HTR-8/SVneo (cell line): ENCODE measurements around the gene ZNF573.
A peak's percentile ranks its signal among the peaks of the same experiment; 100 is the strongest.
"Not testable (repeated sequence)": the region's sequence is repeated elsewhere in the genome, so short reads cannot be mapped to it uniquely, and the experiment has no call there.

ENCODE experiments used
- DNase-seq: peaks from one replicate; pipeline ENCODE4 v3.0.0; 2011; ENCODE audit warnings: low spot score, mixed read lengths; ENCODE audit not compliant: insufficient read length
- FAIRE-seq: peaks from 2 replicates; lab custom pipeline; 2011; peaks lifted over from hg19 to GRCh38; lab: Jason Lieb, UNC

The ZNF573 gene

DNA sequence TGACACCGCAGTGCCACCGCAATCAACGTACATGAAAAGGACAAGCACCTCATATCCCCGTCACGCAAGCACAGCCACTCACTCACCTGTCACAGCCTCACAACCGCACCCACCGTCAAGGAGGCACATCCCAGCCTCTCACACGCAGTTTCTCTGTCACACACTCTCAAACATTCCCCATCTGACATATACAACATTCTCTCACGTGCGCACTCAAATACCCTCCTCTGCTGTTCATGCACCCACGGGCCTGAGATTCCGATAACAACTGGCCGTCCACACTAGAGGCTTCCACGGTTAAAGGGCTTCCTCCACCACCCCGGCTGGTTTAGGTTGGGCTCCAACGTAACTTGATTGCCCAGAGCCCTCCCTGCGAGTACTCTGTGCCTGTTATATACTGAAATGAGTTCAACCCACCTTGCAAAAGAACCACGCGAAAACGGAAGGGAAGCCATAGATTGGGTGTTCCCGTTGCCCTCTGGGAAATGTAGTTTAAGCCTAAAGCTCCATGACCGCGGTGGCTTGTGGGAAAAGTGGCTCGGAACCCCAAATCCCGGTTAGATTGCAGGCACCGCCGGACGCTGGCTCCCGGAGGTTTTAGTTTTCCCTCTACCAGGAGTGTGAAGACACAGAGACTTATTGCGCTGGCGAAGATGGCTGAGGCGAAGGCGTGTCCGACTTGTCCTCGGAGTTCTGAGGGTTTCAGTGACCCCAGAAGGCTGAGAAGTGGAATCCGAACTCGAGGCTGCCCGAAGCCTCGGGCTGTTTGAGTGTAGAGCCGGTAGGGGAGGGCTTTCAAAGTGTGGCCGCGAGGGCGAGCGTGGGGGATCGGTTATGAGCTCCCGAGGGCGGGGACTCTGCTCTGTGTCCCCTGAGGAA lies at the start of gene ZNF573:
Gene ZNF573 (minus strand): TSS at position 460 of the 879 bp plus-strand sequence. CDS start 5,857 bp downstream, outside the sequence.
- FAIRE-seq (peak; percentile 33), DNase-seq (peak; percentile 87)

DNA sequence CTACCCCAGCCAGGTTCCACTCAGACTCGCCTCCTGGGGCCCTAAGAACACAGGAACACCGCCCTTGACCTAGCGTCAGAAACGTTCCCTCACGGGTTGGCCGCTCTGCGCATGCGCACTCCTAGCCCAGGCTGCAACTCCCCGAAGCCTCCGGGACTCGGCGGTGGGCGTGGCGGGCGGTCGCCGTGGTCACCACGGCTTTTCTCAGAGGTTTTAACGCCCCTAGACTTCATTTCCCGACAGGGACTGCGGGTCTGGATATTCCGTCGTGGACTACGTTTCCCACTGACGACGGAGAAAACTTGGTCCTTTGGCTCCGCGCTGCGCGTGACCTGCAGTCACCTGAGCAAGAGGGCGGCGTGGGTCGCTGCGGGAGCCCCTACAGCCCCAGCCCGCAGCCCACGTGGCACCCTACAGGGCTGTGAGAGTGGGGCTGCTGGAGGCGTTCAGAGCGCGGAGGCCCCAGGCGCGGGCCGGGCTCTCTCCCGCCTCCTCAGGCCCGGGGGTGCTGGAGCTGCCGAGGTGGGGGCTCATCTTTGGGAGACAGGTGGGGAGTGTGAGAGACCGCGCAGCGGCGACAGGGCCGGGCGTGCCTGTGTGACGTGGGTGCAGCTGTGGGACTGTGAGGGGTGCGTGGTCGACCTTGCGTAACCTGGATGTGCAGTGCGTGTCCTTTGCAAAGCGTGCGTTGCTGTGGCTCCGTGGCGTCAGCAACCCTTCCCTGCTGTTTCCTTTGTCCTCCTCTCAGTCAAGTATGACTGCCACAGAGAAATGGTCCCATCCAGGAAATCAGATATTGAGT lies 38.0 kb upstream of the ZNF573 start:
- FAIRE-seq (no peak), DNase-seq (no peak)

DNA sequence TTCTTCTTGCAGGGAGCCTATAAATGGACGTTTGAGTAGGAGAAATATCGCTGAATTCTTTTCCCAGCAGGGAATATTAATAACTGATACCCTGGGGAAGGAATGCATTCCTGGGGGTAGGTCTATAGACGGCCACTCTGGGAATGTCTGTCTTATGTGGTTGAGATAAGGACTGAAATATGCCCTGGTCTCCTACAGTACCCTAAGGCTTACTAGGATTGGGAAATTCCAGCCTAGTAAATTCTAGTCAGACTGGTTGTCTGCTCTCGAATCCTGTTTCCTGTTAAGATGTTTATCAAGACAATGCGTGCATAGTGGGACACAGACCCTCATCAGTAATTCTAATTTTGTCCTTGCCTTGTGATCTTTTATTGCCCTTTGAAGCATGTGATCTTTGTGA lies 36.2 kb upstream of the ZNF573 start:
- not testable (repeated sequence) for FAIRE-seq, DNase-seq

DNA sequence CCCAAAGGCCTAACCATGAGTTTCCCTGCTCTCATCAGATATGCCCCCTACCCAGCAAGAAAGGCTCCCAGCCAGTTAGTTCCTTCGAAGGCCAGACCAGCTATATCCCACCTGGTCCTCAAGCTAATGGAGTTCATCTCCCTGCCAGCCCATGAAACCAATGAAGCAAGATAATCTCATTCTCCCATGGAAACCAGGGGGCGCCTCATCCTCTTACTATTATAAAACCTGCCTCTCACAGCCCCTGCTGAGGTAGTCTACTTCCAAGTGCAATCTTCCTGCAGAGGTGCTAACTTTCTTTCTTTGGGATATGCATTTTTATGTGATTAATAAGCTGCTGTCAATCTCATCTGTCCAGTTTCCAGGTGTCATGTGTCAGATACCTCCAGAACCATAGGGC lies 34.0 kb upstream of the ZNF573 start:
- no peak for DNase-seq

DNA sequence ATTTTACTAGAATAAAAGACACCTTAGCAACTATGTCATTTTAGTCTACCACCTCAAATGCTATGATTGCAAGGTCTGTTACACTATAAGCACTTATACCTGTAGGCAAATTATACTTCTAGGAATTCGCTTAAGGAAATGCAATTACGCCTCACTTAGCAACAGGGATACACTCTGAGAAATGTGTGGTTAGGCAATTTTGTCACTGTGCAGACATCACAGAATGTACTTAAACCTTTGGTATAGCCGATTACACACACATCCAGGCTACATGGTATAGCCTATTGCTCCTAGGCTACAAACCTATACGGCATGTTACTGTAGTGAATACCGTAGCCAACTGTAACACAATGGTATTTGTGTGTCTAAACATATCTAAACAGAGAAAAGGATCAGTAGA lies 30.0 kb upstream of the ZNF573 start:
- FAIRE-seq: no peak
- no peak for DNase-seq

More for the DNA sequence above, 34.0 kb upstream of the ZNF573 start:
- FAIRE-seq: no peak

DNA sequence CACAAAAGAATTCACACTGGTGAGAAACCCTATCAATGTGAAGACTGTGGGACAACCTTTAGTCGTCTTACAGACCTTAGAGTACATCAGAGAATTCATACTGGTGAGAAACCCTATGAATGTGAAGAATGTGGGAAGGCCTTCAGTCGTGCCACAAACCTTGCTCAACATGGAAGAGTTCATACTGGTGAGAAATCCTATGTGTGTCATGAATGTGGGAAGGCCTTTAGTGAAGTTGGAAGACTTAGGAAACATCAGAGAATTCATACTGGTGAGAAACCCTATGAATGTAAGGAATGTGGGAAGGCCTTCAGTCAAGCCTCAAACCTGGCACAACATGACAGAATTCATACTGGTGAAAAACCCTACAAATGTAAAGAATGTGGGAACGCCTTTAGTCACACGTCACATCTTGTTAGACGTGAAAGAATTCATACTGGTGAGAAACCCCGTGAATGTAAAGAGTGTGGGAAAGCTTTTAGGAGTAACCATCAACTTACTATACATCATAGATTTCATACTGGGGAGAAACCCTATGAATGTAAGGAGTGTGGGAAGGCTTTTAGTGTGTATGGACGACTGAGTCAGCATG lies 24.0 kb upstream of the ZNF573 start:
- DNase-seq: no peak
- no peak for FAIRE-seq

DNA sequence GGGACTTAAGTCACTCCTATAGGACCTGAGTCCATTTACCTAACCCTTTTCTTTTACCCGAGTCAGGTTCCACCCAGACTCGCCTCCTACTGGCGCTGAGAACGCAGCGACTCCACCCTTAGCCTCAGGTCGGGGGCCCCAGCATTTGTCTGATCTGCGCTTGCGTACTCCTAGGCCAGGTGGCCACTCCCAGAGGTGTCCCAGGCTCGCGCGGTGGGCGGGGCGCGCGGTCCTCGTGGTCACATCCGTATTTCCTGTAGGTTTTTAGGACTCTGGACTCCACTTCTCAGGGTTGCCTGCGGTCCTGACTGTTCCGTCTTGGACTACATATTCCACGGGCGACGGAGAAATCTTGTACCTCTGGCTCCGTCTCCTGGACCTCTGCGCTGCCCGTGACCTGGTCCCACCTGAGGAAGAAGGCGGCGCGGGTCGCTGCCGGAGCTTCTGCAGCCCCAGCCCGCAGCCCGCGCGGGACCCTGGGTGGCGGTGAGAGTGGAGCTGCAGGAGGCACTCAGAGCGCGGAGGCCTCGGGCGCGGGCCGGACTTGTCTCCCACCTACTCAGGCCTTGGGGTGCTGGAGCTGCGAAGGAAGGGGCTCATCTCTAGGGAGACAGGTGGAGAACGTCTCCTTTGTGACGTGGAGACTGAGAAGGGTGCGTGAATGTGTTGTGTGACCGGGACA lies 11.0 kb upstream of the ZNF573 start:
- DNase-seq (no peak), FAIRE-seq (no peak)

DNA sequence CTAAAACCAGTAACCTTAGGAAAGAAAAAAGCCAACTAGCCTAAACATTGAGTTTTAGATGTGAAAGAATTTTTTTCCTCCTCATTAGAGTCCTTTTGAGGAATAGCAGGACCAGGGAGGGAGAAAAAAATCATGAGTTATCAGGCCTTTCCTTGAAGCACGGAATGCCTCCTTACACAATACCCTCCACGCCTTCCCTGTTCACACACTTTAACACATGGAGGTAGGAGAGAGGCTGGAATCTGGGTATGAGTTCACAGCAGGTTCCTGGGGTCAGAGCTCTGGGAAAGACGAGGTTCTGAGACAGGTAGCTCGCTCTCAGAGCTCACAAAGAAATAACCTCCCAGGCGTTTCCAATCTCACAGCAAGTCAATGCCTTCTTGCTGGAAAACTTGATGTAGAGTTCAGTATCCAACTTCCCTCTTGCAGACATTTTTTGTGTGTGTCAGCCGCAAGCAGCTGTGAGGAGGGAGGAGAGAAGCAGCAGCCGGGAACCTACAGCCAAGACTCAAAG lies 716 bp downstream of the ZNF573 start:
- no peak for DNase-seq
- no peak for FAIRE-seq

DNA sequence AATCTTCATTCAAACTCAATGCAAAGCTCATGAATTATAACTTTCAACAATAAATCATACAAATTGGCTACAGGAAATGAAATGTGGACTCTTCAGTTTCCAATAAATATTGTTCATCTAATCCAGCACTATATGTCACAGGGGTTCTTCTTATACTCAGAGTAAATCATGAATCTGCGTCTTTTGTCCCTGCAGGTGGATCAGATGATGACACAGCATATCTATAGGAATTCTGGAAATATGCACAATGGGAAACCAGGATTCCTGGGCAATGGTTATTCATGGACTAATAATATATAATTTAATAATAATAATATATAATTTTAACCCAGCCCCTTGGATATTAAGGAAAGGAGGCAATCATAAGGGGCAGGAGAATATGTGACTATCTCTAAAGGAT lies 8.4 kb downstream of the ZNF573 start:
- no peak for FAIRE-seq

DNA sequence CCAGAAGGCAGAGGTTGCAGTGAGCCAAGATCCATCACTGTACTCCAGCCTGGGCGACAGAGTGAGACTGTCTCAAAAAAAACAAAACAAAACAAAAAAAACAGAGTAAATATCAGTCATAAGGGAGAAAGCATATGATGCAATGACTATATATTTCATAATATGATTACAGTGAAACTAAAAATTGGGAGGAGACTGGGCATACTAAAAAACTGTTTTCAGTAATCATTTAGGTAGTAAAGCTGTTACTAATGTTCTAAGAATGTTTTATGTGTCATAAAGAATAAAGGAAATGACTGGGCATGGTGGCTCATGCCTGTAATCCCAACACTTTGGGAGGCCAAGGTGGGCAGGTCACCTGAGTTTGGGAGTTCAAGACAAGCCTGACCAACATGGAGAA lies 15.9 kb downstream of the ZNF573 start:
- DNase-seq (no peak), FAIRE-seq (no peak)

More for the DNA sequence above, 8.4 kb downstream of the ZNF573 start:
- DNase-seq: no peak

DNA sequence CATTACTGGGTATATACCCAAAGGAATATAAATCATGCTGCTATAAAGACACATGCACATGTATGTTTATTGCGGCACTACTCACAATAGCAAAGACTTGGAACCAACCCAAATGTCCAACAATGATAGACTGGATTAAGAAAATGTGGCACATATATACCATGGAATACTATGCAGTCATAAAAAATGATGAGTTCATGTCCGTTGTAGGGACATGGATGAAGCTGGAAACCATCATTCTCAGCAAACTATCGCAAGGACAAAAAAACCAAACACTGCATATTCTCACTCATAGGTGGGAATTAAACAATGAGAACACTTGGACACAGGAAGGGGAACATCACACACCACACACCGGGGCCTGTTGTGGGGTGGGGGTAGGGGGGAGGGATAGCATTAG lies 21.7 kb downstream of the ZNF573 start:
- not testable (repeated sequence) for FAIRE-seq, DNase-seq

DNA sequence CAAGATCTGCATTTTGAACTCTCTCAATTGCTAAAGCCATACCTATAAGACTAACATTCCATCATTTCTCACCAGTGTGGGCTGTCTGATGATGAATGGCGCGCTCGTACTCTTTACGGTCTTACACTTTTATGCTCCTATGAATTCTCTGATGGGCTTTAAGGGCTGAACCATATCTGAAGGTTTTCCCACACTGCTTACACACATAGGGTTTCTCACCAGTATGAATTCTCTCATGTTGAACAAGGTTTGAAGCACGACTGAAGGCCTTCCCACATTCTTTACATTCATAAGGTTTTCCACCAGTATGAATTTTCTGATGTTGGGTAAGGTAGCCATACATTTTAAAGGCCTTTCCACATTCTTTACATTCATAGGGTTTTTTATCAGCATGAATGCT lies 41.0 kb downstream of the ZNF573 start:
- FAIRE-seq (no peak), DNase-seq (no peak)

DNA sequence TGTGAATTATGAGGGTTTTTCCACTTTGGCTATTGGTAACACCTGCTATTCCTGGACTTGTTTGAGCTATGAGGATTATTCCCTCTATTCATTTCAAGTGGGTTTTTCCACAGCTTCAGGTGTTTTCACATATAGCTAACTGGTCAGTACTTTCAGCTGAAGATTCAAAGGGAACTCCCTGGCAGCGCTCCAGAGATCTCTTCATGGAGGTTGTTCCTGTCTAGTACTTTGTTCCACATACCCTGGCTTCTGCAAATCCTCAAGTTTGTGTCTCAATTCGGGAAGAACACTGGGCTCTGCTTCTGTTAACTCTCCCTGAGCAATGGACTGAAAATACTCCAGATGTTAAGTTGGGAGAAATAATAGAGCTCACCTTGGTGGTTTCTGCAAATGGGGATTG lies 54.2 kb downstream of the ZNF573 start:
- DNase-seq (no peak), FAIRE-seq (no peak)

DNA sequence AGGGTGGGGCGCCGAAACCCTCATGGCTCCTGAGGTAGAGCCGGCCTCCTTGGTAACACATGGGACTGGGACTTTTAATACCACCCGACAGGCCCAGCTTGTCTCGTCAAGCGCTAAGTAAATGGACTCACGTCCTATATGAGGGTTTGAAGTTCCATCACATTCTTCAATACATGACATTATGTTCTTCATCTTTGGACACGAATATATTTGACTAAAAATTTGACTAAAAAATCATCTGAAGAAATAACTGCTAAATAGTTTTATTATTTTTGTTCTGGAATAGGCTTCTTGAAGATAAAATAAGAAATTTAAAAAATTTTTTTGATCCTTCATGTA lies 59.5 kb downstream of the ZNF573 start:
- no peak for FAIRE-seq
- no peak for DNase-seq

DNA sequence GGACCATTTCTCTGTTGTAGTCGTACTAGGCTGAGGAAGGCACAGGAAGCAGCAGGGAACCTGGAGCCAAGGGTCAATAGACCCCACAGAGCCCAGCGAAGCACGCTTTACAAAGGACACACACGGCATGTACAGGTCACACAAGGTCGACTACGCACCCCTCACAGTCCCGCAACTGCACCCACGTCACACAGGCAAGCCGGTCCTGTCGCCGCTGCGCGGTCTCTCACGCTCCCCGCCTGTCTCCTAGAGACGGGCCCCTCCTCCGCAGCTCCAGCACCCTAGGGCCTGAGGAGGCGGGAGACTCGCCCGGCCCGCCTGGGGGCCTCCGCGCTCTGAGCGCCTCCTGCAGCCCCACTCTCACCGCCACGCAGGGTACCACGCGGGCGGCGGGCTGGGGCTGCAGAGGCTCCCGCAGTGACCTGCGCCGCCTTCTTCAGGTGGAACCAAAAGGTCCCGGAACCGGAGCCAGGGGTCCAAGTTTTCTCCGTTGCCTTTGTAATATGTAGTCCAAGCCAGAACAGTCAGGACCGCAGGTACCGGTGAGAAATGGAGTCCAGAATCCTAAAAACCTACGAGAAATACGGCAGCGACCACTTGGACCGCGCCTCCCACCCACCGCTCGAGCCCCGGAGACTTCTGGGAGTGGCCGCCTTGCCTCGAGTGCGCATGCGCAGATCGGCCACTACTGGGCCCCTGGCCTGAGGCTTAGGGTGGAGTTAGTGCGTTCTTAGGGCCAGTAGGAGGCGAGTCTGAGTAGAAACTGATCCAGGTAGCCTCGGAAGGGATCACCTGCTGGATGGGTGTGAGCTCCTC lies 60.1 kb downstream of the ZNF573 start, which contains the start of gene ZNF607:
Gene ZNF607 (minus strand): TSS at position 651 of the 816 bp plus-strand sequence. CDS start 8,143 bp downstream, outside the sequence.
- DNase-seq: peak; percentile 97
- peak; percentile 70 for FAIRE-seq

DNA sequence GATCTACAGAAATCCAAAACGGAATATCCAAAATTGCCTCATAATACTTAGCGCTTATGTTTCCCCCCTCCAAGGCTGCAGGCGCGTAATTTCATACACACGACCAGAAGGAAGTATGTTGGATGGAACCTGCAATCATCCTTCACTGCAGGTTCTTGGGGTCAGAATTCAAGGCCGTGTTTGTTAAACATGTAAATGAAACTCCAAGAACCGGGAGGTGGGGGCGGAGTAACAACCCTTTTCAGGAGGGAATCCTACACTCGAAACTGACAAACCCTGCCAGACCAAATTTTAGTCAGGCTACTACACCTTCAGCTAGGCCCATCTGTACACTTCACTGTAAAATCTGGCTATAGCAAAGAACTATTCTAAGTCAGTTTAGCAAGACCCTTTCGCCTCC lies 61.1 kb downstream of the ZNF573 start:
- DNase-seq (no peak), FAIRE-seq (no peak)

DNA sequence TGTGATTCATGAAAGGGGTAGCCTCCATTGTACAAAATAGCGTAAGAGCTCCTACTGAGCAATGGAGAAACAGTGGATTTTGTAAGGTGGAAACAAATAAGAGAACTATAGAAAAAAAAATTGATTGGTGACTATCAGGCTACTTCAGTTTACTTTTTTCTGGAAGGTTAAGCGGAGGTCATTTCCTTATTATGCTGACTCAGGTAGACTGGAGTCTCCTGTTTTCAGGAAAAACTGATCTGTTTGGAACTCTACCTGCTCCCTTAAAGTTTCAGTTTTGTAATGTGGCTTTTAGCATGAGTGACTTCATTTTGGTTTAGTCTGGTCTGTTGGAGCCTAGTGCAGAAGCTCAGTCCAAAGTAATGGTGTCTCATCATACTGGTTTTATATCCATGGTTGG lies 63.2 kb downstream of the ZNF573 start:
- no peak for FAIRE-seq
- no peak for DNase-seq

DNA sequence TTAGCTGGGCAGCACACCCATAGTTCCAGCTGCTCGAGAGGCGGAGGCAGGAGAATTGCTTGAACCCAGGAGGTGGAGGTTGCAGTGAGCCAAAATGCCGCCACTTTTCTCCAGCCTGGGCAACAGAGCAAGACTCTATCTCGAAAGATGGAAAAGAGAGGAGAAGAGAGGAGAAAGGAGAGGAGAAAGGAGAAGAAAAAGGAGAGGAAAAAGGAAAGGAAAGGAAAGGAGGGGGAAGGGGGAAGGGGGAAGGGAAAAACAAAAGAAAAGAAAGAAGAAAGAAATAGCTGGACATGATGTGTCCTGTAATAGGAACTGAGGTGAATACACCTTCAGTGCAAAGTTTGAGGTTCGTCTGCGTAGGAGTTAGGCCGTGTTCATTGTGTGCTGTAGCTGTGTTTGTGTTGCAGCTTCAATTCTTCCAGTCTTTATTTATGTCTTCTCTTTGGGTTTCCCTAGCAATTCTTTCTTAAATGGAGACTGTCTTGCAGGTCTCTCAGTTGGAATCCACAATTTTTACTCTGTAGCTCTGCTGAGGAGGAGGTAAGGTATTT lies 73.3 kb downstream of the ZNF573 start:
- no peak for DNase-seq
- FAIRE-seq: no peak

DNA sequence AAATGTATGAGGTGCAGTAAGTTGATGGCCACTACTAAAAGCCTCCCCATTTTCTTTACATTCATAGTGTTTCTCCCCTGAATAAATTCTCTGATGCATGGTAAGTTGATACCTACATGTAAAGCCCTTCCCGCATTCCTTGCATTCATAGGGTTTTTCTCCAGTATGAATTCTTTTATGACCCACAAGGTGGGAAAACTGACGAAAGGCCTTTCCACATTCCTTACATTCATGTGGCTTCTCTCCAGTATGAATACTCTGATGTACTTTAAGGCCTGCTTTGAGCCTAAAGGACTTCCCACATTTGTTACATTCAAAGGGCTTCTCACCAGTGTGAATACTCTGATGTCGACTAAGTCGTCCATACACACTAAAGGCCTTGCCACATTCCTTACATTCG lies 80.3 kb downstream of the ZNF573 start:
- FAIRE-seq (no peak), DNase-seq (no peak)
